Measurements from ENCODE around the gene SMAD3.

SMAD3 gene

GRCh38 chr15:67180035-67180434 lies 114.6 kb downstream of the SMAD3 start:
- no peak for DNase-seq (ENCODE audit: low read depth)

GRCh38 chr15:67180514-67181191 lies 115.3 kb downstream of the SMAD3 start:
- no peak for DNase-seq (ENCODE audit: low read depth)

GRCh38 chr15:67181221-67181639 lies 115.8 kb downstream of the SMAD3 start:
- DNase-seq (ENCODE audit: low read depth) = no peak

GRCh38 chr15:67183443-67184169 lies 118.2 kb downstream of the SMAD3 start:
- DNase-seq (ENCODE audit: low read depth) = no peak

GRCh38 chr15:67184208-67184925 lies 119.0 kb downstream of the SMAD3 start:
- DNase-seq (ENCODE audit: low read depth) = no peak

GRCh38 chr15:67185051-67185450 lies 119.6 kb downstream of the SMAD3 start:
- DNase-seq (ENCODE audit: low read depth) = no peak

GRCh38 chr15:67185621-67186225 lies 120.3 kb downstream of the SMAD3 start:
- DNase-seq (ENCODE audit: low read depth) = no peak

- DNase-seq (ENCODE audit: low read depth) = no peak
Observed at GRCh38 chr15:67186226-67186649, 120.8 kb downstream of the SMAD3 start.

- DNase-seq (ENCODE audit: low read depth) = no peak
Observed at GRCh38 chr15:67186688-67187087, 121.3 kb downstream of the SMAD3 start.

- no peak for DNase-seq (ENCODE audit: low read depth)
Observed at GRCh38 chr15:67187351-67187854, 122.0 kb downstream of the SMAD3 start.

GRCh38 chr15:67188551-67189218 lies 123.3 kb downstream of the SMAD3 start:
- no peak for DNase-seq (ENCODE audit: low read depth)

GRCh38 chr15:67189326-67190051 lies 124.1 kb downstream of the SMAD3 start:
- DNase-seq (ENCODE audit: low read depth) = no peak

GRCh38 chr15:67190326-67190725 lies 124.9 kb downstream of the SMAD3 start:
- DNase-seq (ENCODE audit: low read depth) = no peak

- no peak for DNase-seq (ENCODE audit: low read depth)
Observed at GRCh38 chr15:67190813-67191212, 125.4 kb downstream of the SMAD3 start.

- no peak for DNase-seq (ENCODE audit: low read depth)
Observed at GRCh38 chr15:67192185-67192820, 126.9 kb downstream of the SMAD3 start.

- no peak for DNase-seq (ENCODE audit: low read depth)
Observed at GRCh38 chr15:67193223-67193990, 128.0 kb downstream of the SMAD3 start.

- DNase-seq (ENCODE audit: low read depth) = no peak
Observed at GRCh38 chr15:67194171-67195114, 129.0 kb downstream of the SMAD3 start.

GRCh38 chr15:67195305-67195704 lies 129.9 kb downstream of the SMAD3 start:
- no peak for DNase-seq (ENCODE audit: low read depth)

GRCh38 chr15:67196222-67196621 lies 130.8 kb downstream of the SMAD3 start:
- no peak for DNase-seq (ENCODE audit: low read depth)

Data from stimulated activated CD8-positive, alpha-beta memory T cell treated with anti-CD3 and anti-CD28 coated beads, Interleukin-4, amount 100 ng/mL, for 24 hours (primary cell).